Prostate gland (tissue), 2 donors: Measurements from ENCODE around the gene SYTL2.

Experiments
- CTCF ChIP-seq, 4 experiments: fragments of 200-600 bp in 2 of 4; fragments of 450-650 bp in 2 of 4; sonication (generic) in 2 of 4; IDR thresholded peaks; 1 replicate in 3 of 4; 2 replicates in 1 of 4; pipeline ENCODE4 v1.5.1; 2016 to 2019; ENCODE audit warnings: antibody characterized with exemption in 4 of 4, mild to moderate bottlenecking in 2 of 4, moderate library complexity in 2 of 4
- POLR2A ChIP-seq: fragments of 450-650 bp; IDR thresholded peaks from one replicate; pipeline ENCODE4 v1.6.1; 2016; ENCODE audit warnings: antibody characterized with exemption, mild to moderate bottlenecking

GRCh38 chr11:85823816-85824215, 12.9 kb upstream of the SYTL2 start:
- TF ChIP-seq CTCF (IDR thresholded peaks at IDR 0.05), result no peak
- no peak for TF ChIP-seq POLR2A
